Cardiac fibroblast (primary cell): ENCODE results near the gene DUSP1.

Experiments
- DNase-seq, 2 donors: peaks; one replicate each; pipeline versions ENCODE4 v3.0.0 to v3.0.0-alpha.2; 2010; ENCODE audit warnings: low read depth in 2 of 2
- H3K4me3 ChIP-seq, 2 donors: replicated peaks in 1 of 2; 1 replicate in 1 of 2; 2 replicates in 1 of 2; pipeline ENCODE4 v1.5.1; 2011; ENCODE audit warnings: low read depth in 2 of 2, low read length in 2 of 2, mild to moderate bottlenecking in 2 of 2, moderate library complexity in 1 of 2
- CTCF ChIP-seq: IDR thresholded peaks from one replicate; pipeline ENCODE4 v1.5.1; 2011; ENCODE audit warnings: low read depth, mild to moderate bottlenecking, low read length, inconsistent platforms

Gene DUSP1

GRCh38 chr5:172758834-172759149 is 12.2 kb downstream of the DUSP1 start:
- DNase-seq = no peak
- H3K4me3 ChIP-seq = no peak overlapping the region
- no peak for TF ChIP-seq CTCF

GRCh38 chr5:172758077-172758833 is 12.7 kb downstream of the DUSP1 start:
- DNase-seq = peak; percentile 97 to 99
- H3K4me3 ChIP-seq = peak overlapping the region in 1 of 2 donors; percentile 9
- peak; percentile 26 for TF ChIP-seq CTCF

GRCh38 chr5:172757394-172758010 is 13.5 kb downstream of the DUSP1 start:
- peak overlapping the region in 1 of 2 donors; percentile 9 for H3K4me3 ChIP-seq
- no peak for TF ChIP-seq CTCF
- no peak for DNase-seq

- TF ChIP-seq CTCF = no peak
- no peak for DNase-seq
- no peak overlapping the region for H3K4me3 ChIP-seq
These were observed 14.1 kb downstream of the DUSP1 start for GRCh38 chr5:172756764-172757393.

- DNase-seq = no peak
- no peak for TF ChIP-seq CTCF
- H3K4me3 ChIP-seq = no peak overlapping the region
These were observed 16.2 kb downstream of the DUSP1 start for GRCh38 chr5:172754596-172755356.

- TF ChIP-seq CTCF = no peak
- no peak overlapping the region for H3K4me3 ChIP-seq
- no peak for DNase-seq
These were observed 17.9 kb downstream of the DUSP1 start for GRCh38 chr5:172753101-172753500.
